LNCAP (cell line): ENCODE results near the gene KATNB1.
A peak's percentile ranks its signal among the peaks of the same experiment; 100 is the strongest.

ENCODE experiments used
- TF ChIP-seq, protein P1 (sequence below): fragments of 450-650 bp; IDR thresholded peaks from 2 replicates; pipeline ENCODE4 v1.5.1; 2017; ENCODE audit warnings: mild to moderate bottlenecking

The KATNB1 gene

GRCh38 chr16:57755726-57756423 lies 20.3 kb downstream of the KATNB1 start:
- TF ChIP-seq, protein P1, sequence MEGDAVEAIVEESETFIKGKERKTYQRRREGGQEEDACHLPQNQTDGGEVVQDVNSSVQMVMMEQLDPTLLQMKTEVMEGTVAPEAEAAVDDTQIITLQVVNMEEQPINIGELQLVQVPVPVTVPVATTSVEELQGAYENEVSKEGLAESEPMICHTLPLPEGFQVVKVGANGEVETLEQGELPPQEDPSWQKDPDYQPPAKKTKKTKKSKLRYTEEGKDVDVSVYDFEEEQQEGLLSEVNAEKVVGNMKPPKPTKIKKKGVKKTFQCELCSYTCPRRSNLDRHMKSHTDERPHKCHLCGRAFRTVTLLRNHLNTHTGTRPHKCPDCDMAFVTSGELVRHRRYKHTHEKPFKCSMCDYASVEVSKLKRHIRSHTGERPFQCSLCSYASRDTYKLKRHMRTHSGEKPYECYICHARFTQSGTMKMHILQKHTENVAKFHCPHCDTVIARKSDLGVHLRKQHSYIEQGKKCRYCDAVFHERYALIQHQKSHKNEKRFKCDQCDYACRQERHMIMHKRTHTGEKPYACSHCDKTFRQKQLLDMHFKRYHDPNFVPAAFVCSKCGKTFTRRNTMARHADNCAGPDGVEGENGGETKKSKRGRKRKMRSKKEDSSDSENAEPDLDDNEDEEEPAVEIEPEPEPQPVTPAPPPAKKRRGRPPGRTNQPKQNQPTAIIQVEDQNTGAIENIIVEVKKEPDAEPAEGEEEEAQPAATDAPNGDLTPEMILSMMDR, result no peak

- TF ChIP-seq, protein P1, result no peak
Observed at GRCh38 chr16:57756424-57757325, 21.1 kb downstream of the KATNB1 start.

- TF ChIP-seq, protein P1, result peak; percentile 97
Observed at GRCh38 chr16:57757326-57757786, 21.8 kb downstream of the KATNB1 start.

- TF ChIP-seq, protein P1, result no peak
Observed at GRCh38 chr16:57757883-57758282, 22.3 kb downstream of the KATNB1 start.

GRCh38 chr16:57758331-57759117 lies 23.0 kb downstream of the KATNB1 start:
- TF ChIP-seq, protein P1, result no peak

- TF ChIP-seq, protein P1, result no peak
Observed at GRCh38 chr16:57759131-57759530, 23.6 kb downstream of the KATNB1 start.
